Measurements from ENCODE around the gene EFCAB11. TPM values are rescaled to one million over a fixed set of nuclear protein-coding genes. Genes with fewer than 3 reads are reported as not detected.

Gene EFCAB11
- total and polyA plus RNA-seq, 2 of the 4 experiments (the other 2 are of a cell fraction) = 2.2 to 5.3 TPM

DNA sequence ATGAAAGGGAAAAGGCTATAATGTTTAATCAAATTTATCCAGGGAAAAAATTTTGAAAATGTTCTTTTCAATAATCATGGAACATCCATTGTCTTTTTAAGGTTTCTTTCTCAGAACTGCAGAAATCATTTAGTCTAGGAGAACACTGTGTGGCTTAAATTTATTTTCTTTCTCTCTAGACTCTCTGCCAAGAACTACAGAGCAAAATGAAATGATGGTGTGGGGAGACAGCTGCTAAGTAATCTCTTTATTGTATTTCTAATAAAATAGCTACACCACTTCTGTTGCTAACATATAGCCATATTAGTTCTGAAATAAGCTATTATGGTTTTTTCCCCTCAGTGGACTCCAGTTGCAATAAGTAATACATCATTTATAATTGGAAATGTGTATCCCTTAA is 120.9 kb downstream of the EFCAB11 start:
- no peak for DNase-seq
- H2BK120ac ChIP-seq (ENCODE audit: low read depth, low read length) = no peak overlapping the region
- TF ChIP-seq RCOR1 (IDR thresholded peaks at IDR 0.05; ENCODE audit: insufficient replicate concordance, low read length) = no peak
- no peak for TF ChIP-seq BHLHE40 (IDR thresholded peaks at IDR 0.05; ENCODE audit: low read depth, low read length)
- no peak overlapping the region for H3K23ac ChIP-seq (ENCODE audit: low read depth, low read length)
- H4K5ac ChIP-seq (ENCODE audit: low read depth, low read length) = no peak overlapping the region
- H2AK5ac ChIP-seq (ENCODE audit: low read depth, low read length) = no peak overlapping the region
- H4K91ac ChIP-seq (ENCODE audit: insufficient read depth, low read depth, low read length) = no peak overlapping the region
- no peak overlapping the region for H3K27ac ChIP-seq (ENCODE audit: insufficient read depth, low read length)
- H3K56ac ChIP-seq (ENCODE audit: extremely low read depth, insufficient read depth, low read length) = no peak overlapping the region
- no peak overlapping the region for H2BK15ac ChIP-seq (ENCODE audit: low read depth, low read length)
- H3K9ac ChIP-seq (ENCODE audit: low read depth, low read length) = no peak overlapping the region
- H2BK5ac ChIP-seq (ENCODE audit: low read depth, low read length, poor library complexity, severe bottlenecking) = no peak overlapping the region
- no peaks in the 10 kb centered on the region for H4K20me1 ChIP-seq (ENCODE audit: insufficient read depth, low read length)
- no peak overlapping the region for H3K4ac ChIP-seq (ENCODE audit: low read depth, low read length)
- ChIA-PET POLR2A (ENCODE audit: unreplicated experiment) (no interaction called here), CTCF (interaction anchor here (0.7 kb wide), 1 partner anchor 88 kb away, joined by 3 read pairs; no protein-coding TSS in a partner anchor)
- BruUV-seq (replicated peaks) = no TSS peak
- H3K14ac ChIP-seq (replicated peaks; ENCODE audit: low read depth, low read length) = no peak overlapping the region
- no peak overlapping the region for H2BK20ac ChIP-seq (ENCODE audit: low read depth, low read length)
- dilution Hi-C loops (cut with HindIII; ENCODE audit: low sequenced_read_pairs, unreplicated experiment) = no loop called here
- no peak overlapping the region for H2AFZ ChIP-seq (replicated peaks; ENCODE audit: low read length, poor library complexity)
- no peak overlapping the region; the same call in 1 of the 2 replicates for H3K18ac ChIP-seq (ENCODE audit: low read depth, low read length)
- H3K9me1 ChIP-seq (ENCODE audit: insufficient read depth, low read length) = no peaks in the 10 kb centered on the region
- H3K4me1 ChIP-seq (ENCODE audit: control insufficient read depth, insufficient read depth, low read length) = peaks cover 5% of the 10 kb centered on the region
- in situ Hi-C loops (cut with MboI; ENCODE audit: low sequenced_read_pairs) = no loop called here
- no peak for ATAC-seq (ENCODE audit: low read depth)
- no peak overlapping the region for H4K8ac ChIP-seq (ENCODE audit: low read depth in 2 of 2, low read length in 2 of 2)
- no peaks in the 10 kb centered on the region for H3K36me3 ChIP-seq (ENCODE audit: control insufficient read depth, insufficient read depth, low read length)
- no peaks in the 10 kb centered on the region for H3K27me3 ChIP-seq (ENCODE audit: control insufficient read depth, insufficient read depth, low read length)
- no peak overlapping the region for H3K4me3 ChIP-seq (ENCODE audit: insufficient read depth, low read depth, low read length)
- no peak overlapping the region for H2AK9ac ChIP-seq (replicated peaks; ENCODE audit: low read depth, low read length, poor library complexity)
- 0 out of 2 replicates have a peak, but pooled peaks cover 2% of the 10 kb centered on the region for H3K9me3 ChIP-seq (ENCODE audit: control insufficient read depth, insufficient read depth, low read length)
- no peak overlapping the region for H3K4me2 ChIP-seq (ENCODE audit: low read depth, low read length)
- intact Hi-C loops (cut with micrococcal nuclease) = no loop called here
- H3K79me1 ChIP-seq (ENCODE audit: low read depth in 1 of 2, low read length in 2 of 2) = no peaks in the 10 kb centered on the region
